ENCODE data around the gene AMER3.

Gene AMER3

DNA sequence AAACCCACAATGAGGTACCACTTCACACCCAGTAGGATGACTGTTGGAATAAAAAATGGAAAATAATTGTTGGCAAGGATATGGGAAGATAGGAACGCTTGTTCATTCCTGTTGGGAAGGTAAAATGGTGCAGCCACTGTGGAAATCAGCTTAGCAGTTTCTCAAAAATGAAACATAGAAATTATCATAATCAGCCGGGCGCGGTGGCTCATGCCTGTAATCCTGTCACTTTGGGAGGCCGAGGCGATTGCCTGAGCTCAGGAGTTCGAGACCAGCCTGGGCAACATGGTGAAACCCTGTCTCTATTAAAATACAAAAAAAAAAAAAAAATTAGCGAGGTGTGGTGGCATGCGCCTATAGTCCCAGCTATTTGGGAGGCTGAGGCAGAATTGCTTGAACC is 23.4 kb downstream of the AMER3 start:
- no peak for ATAC-seq (ENCODE audit: insufficient read depth, low read depth)
- H3K9me3 ChIP-seq (ENCODE audit: insufficient read depth, low read length, severe bottlenecking), result no peaks in the 10 kb centered on the region
- H3K4me3 ChIP-seq (ENCODE audit: low read depth in 1 of 2, low read length in 2 of 2), result no peak overlapping the region
- H3K36me3 ChIP-seq (ENCODE audit: insufficient read depth, low read length), result no peaks in the 10 kb centered on the region
- H3K4me1 ChIP-seq (ENCODE audit: insufficient read depth, low read length), result no peaks in the 10 kb centered on the region
- H3K9ac ChIP-seq (ENCODE audit: low read depth, low read length), result no peak overlapping the region
- H3K79me2 ChIP-seq (ENCODE audit: insufficient read depth, low read length), result no peaks in the 10 kb centered on the region
- no peak overlapping the region for H2AFZ ChIP-seq (ENCODE audit: low read depth, low read length)
- H3K27ac ChIP-seq (ENCODE audit: low read length), result no peak overlapping the region
- H3K4me2 ChIP-seq (ENCODE audit: insufficient read depth, low read length), result no peak overlapping the region
- no peaks in the 10 kb centered on the region for H4K20me1 ChIP-seq (ENCODE audit: insufficient read depth, low read length)
- no peak for DNase-seq
- TF ChIP-seq, protein P1, sequence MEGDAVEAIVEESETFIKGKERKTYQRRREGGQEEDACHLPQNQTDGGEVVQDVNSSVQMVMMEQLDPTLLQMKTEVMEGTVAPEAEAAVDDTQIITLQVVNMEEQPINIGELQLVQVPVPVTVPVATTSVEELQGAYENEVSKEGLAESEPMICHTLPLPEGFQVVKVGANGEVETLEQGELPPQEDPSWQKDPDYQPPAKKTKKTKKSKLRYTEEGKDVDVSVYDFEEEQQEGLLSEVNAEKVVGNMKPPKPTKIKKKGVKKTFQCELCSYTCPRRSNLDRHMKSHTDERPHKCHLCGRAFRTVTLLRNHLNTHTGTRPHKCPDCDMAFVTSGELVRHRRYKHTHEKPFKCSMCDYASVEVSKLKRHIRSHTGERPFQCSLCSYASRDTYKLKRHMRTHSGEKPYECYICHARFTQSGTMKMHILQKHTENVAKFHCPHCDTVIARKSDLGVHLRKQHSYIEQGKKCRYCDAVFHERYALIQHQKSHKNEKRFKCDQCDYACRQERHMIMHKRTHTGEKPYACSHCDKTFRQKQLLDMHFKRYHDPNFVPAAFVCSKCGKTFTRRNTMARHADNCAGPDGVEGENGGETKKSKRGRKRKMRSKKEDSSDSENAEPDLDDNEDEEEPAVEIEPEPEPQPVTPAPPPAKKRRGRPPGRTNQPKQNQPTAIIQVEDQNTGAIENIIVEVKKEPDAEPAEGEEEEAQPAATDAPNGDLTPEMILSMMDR (IDR thresholded peaks at IDR 0.05; ENCODE audit: borderline replicate concordance, extremely low read depth, low read length, poor library complexity, severe bottlenecking), result no peak
- no peak for TF ChIP-seq EZH2 (IDR thresholded peaks at IDR 0.05; ENCODE audit: borderline replicate concordance, low read depth, low read length, severe bottlenecking)
- no peaks in the 10 kb centered on the region for H3K27me3 ChIP-seq (ENCODE audit: insufficient read depth, low read length, poor library complexity)

DNA sequence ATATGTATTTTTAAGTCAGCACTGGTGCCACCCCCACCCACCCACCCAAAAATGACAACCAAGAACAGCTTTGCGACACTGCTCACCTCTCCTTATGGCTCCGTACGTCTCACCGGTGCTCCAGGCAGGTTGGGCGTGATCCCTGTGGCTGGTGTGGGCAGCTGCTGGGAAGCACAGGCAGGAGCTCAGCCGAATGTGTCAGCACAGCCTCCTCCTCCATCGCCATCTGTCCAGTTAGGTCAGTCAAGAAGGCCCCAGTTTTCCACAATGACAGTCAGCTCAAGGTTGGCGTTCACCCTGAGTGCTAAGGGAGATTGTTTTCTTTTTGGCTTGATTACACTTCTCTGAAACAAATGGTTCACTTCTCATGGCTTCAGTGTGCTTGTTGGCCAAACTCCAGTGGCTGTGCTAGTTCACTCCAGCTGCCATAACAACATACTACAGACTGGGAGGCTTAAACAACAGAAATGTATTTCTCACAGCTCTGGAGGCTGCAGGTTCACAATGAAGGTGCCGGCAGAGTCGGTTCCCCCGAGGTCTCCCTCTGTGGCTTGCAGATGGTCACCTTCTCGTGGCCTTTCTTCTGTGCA is 30.2 kb downstream of the AMER3 start:
- no peaks in the 10 kb centered on the region for H3K4me1 ChIP-seq (ENCODE audit: insufficient read depth, low read length)
- H3K9ac ChIP-seq (ENCODE audit: low read depth, low read length), result no peak overlapping the region
- TF ChIP-seq, protein P1 (IDR thresholded peaks at IDR 0.05; ENCODE audit: borderline replicate concordance, extremely low read depth, low read length, poor library complexity, severe bottlenecking), result no peak
- no peak for TF ChIP-seq EZH2 (IDR thresholded peaks at IDR 0.05; ENCODE audit: borderline replicate concordance, low read depth, low read length, severe bottlenecking)
- H3K4me3 ChIP-seq (ENCODE audit: low read depth in 1 of 2, low read length in 2 of 2), result no peak overlapping the region
- H3K79me2 ChIP-seq (ENCODE audit: insufficient read depth, low read length), result no peaks in the 10 kb centered on the region
- H3K4me2 ChIP-seq (ENCODE audit: insufficient read depth, low read length), result no peak overlapping the region
- no peak overlapping the region for H3K27ac ChIP-seq (ENCODE audit: low read length)
- no peak for DNase-seq
- H3K36me3 ChIP-seq (ENCODE audit: insufficient read depth, low read length), result no peaks in the 10 kb centered on the region
- H2AFZ ChIP-seq (ENCODE audit: low read depth, low read length), result no peak overlapping the region
- no peak for ATAC-seq (ENCODE audit: insufficient read depth, low read depth)
- no peaks in the 10 kb centered on the region for H3K27me3 ChIP-seq (ENCODE audit: insufficient read depth, low read length, poor library complexity)
- H3K9me3 ChIP-seq (ENCODE audit: insufficient read depth, low read length, severe bottlenecking), result no peaks in the 10 kb centered on the region
- no peaks in the 10 kb centered on the region for H4K20me1 ChIP-seq (ENCODE audit: insufficient read depth, low read length)

DNA sequence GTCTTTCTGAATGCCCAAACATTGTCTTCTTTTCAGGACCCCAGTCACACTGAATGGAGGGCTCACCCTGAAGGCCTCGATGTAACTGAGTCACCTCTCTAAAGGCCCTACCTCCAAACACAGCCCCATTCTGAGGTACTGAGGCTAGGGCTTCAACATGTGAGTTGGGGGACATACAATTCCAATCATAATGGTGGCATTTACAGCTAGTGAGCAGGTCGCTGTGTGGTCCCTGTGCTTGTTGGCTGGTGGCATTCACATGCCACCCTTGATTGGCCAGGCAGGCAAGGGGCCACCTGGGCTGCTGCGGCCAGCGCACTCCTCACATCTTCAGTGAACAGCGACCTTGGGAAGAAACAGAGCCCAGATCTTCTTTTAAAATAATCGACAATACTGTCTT is 30.7 kb downstream of the AMER3 start:
- TF ChIP-seq EZH2 (IDR thresholded peaks at IDR 0.05; ENCODE audit: borderline replicate concordance, low read depth, low read length, severe bottlenecking), result no peak
- TF ChIP-seq, protein P1 (IDR thresholded peaks at IDR 0.05; ENCODE audit: borderline replicate concordance, extremely low read depth, low read length, poor library complexity, severe bottlenecking), result no peak
- DNase-seq (no peak), ATAC-seq (ENCODE audit: insufficient read depth, low read depth) (no peak)
- Histone ChIP-seq H3K4me2 (ENCODE audit: insufficient read depth, low read length) (no peak overlapping the region), H2AFZ (ENCODE audit: low read depth, low read length) (no peak overlapping the region), H3K9me3 (ENCODE audit: insufficient read depth, low read length, severe bottlenecking) (no peaks in the 10 kb centered on the region), H3K36me3 (ENCODE audit: insufficient read depth, low read length) (no peaks in the 10 kb centered on the region), H3K27ac (ENCODE audit: low read length) (no peak overlapping the region), H3K4me1 (ENCODE audit: insufficient read depth, low read length) (no peaks in the 10 kb centered on the region), H4K20me1 (ENCODE audit: insufficient read depth, low read length) (no peaks in the 10 kb centered on the region), H3K79me2 (ENCODE audit: insufficient read depth, low read length) (no peaks in the 10 kb centered on the region), H3K9ac (ENCODE audit: low read depth, low read length) (no peak overlapping the region), H3K4me3 (ENCODE audit: low read depth in 1 of 2, low read length in 2 of 2) (no peak overlapping the region), H3K27me3 (ENCODE audit: insufficient read depth, low read length, poor library complexity) (no peaks in the 10 kb centered on the region)

DNA sequence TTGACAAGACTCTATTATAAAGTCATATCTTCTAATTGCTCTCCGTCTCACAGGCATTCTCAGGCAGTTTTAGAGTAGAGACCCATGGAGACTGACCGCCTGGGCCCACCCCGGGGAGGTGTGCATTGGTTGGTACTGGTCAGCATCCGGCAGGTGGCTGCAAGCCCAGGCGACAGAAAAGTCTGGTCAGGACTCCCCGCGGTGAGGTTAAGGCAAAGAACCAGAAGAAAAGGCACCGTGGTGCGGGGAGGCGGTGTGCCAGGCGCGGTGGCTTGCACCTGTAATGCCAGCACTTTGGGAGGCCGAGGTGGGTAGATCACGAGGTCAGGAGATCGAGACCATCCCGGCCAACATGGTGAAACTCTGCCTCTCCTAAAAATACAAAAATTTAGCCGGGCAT is 32.5 kb downstream of the AMER3 start:
- ATAC-seq (ENCODE audit: insufficient read depth, low read depth), result no peak
- Histone ChIP-seq H3K27me3 (ENCODE audit: insufficient read depth, low read length, poor library complexity) (no peaks in the 10 kb centered on the region), H4K20me1 (ENCODE audit: insufficient read depth, low read length) (no peaks in the 10 kb centered on the region), H3K27ac (ENCODE audit: low read length) (no peak overlapping the region), H3K36me3 (ENCODE audit: insufficient read depth, low read length) (no peaks in the 10 kb centered on the region), H3K9ac (ENCODE audit: low read depth, low read length) (no peak overlapping the region), H3K4me1 (ENCODE audit: insufficient read depth, low read length) (no peaks in the 10 kb centered on the region), H3K4me2 (ENCODE audit: insufficient read depth, low read length) (no peak overlapping the region), H3K4me3 (ENCODE audit: low read depth in 1 of 2, low read length in 2 of 2) (no peak overlapping the region), H2AFZ (ENCODE audit: low read depth, low read length) (no peak overlapping the region), H3K9me3 (ENCODE audit: insufficient read depth, low read length, severe bottlenecking) (no peaks in the 10 kb centered on the region), H3K79me2 (ENCODE audit: insufficient read depth, low read length) (no peaks in the 10 kb centered on the region)
- DNase-seq, result no peak
- TF ChIP-seq, protein P1 (IDR thresholded peaks at IDR 0.05; ENCODE audit: borderline replicate concordance, extremely low read depth, low read length, poor library complexity, severe bottlenecking), result no peak
- TF ChIP-seq EZH2 (IDR thresholded peaks at IDR 0.05; ENCODE audit: borderline replicate concordance, low read depth, low read length, severe bottlenecking), result no peak

Measured in DND-41 (cell line).